Breast epithelium (tissue), 4 donors: ENCODE results near the gene PYGO2. TPM values are rescaled to one million over a fixed set of nuclear protein-coding genes. Genes with fewer than 3 reads are reported as not detected.
"Not testable (repeated sequence)": the region's sequence is repeated elsewhere in the genome, so short reads cannot be mapped to it uniquely, and the experiment has no call there.

Experiments used
- DNase-seq, 2 donors: peaks; one replicate each; pipeline ENCODE4 v3.0.0-alpha.2; 2019; ENCODE audit warnings: low spot score in 2 of 2
- H3K27ac ChIP-seq, 2 donors: fragments of 200-600 bp; sonication (generic) in 1 of 2; one replicate each; pipeline ENCODE4 v1.5.1; 2016 to 2019; ENCODE audit warnings: mild to moderate bottlenecking in 1 of 2
- H3K27me3 ChIP-seq, 2 donors: fragments of 200-600 bp; sonication (generic) in 1 of 2; one replicate each; pipeline versions ENCODE4 v1.5.1 to v1.6.0; 2017 to 2019; ENCODE audit warnings: control low read depth in 1 of 2, mild to moderate bottlenecking in 1 of 2
- H3K36me3 ChIP-seq: fragments of 200-600 bp; one replicate; pipeline ENCODE4 v1.5.1; 2019
- H3K4me1 ChIP-seq, 2 donors: fragments of 200-600 bp; sonication (generic); one replicate each; pipeline ENCODE4 v1.5.1; 2016 to 2019; ENCODE audit warnings: control low read depth in 1 of 2
- H3K4me3 ChIP-seq, 3 donors: fragments of 200-600 bp; sonication (generic); 1 replicate in 2 of 3; 2 replicates in 1 of 3; pipeline ENCODE4 v1.5.1; 2016 to 2019; ENCODE audit warnings: mild to moderate bottlenecking in 3 of 3, moderate library complexity in 2 of 3
- H3K9me3 ChIP-seq, 2 donors: fragments of 200-600 bp; sonication (generic) in 1 of 2; one replicate each; pipeline ENCODE4 v1.5.1; 2016 to 2019; ENCODE audit warnings: control low read depth in 1 of 2
- POLR2A ChIP-seq: fragments of 450-650 bp; IDR thresholded peaks from one replicate; pipeline ENCODE4 v1.6.1; 2016; ENCODE audit warnings: antibody characterized with exemption, mild to moderate bottlenecking, moderate library complexity
- POLR2AphosphoS5 ChIP-seq, 3 donors: sonication (generic); formaldehyde crosslinking; IDR thresholded peaks; one replicate each; pipeline ENCODE4 v1.6.1; 2017; ENCODE audit warnings: antibody characterized with exemption in 3 of 3
- intact Hi-C: fragments of 100-400 bp; cut with DNase I; formaldehyde crosslinking; loops from one replicate; pipeline ENCODE4 v1.15.1; 2023; ENCODE audit warnings: low total_unique reads
- total RNA-seq, 3 donors: library from RNA; depleted of rRNA; stranded (reverse); fragments of >200 nt; gene quantifications; one replicate each; pipeline ENCODE4 v1.1.0, GENCODE V29; 2016
- TF ChIP-seq, protein P1 (sequence below), 3 donors: fragments of 450-650 bp; IDR thresholded peaks; one replicate each; pipeline ENCODE4 v1.5.1; 2016 to 2017; ENCODE audit warnings: antibody characterized with exemption in 3 of 3, mild to moderate bottlenecking in 3 of 3, moderate library complexity in 3 of 3

The PYGO2 gene
- total RNA-seq, 3 donors from 2014 or later = 14.6 to 26.2 (median 20.3) TPM

DNA sequence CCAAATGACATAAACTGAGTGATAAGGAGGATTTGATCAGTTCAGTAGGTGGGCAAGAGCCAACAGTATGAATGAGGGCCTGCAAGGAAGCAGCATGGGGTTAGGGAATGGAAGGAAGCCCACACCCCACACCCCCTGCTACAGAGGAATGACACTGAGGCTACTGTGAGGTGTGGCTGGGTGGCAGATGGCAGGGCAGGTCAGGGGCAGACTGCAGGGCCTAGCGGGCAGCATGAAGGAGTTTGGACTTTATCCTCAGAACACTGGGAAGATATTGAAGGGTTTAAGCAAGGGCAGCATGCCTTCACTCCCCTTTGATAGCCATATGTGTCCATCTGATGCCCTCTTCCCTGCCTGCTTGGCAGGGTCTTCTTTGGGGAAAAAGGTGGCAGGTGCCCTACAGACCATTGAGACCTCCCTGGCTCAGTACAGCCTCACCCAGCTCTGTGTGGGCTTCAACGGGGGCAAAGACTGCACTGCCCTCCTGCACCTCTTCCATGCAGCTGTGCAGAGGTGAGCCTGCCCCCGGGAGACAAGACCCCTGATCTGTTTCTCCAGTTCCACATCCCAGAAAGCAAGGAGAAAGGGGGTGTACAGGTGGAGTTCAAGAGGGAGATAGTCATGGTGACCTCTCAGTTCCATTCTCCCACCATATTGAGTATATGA lies 27.7 kb upstream of the PYGO2 start:
- H3K27me3 ChIP-seq = no peaks in the 10 kb centered on the region
- TF ChIP-seq, protein P1, sequence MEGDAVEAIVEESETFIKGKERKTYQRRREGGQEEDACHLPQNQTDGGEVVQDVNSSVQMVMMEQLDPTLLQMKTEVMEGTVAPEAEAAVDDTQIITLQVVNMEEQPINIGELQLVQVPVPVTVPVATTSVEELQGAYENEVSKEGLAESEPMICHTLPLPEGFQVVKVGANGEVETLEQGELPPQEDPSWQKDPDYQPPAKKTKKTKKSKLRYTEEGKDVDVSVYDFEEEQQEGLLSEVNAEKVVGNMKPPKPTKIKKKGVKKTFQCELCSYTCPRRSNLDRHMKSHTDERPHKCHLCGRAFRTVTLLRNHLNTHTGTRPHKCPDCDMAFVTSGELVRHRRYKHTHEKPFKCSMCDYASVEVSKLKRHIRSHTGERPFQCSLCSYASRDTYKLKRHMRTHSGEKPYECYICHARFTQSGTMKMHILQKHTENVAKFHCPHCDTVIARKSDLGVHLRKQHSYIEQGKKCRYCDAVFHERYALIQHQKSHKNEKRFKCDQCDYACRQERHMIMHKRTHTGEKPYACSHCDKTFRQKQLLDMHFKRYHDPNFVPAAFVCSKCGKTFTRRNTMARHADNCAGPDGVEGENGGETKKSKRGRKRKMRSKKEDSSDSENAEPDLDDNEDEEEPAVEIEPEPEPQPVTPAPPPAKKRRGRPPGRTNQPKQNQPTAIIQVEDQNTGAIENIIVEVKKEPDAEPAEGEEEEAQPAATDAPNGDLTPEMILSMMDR (IDR thresholded peaks at IDR 0.05) = no peak
- TF ChIP-seq POLR2A (no peak), POLR2AphosphoS5 (IDR thresholded peaks at IDR 0.05) (no peak)
- no peaks in the 10 kb centered on the region for H3K4me1 ChIP-seq
- no peak overlapping the region for H3K27ac ChIP-seq
- no peaks in the 10 kb centered on the region for H3K36me3 ChIP-seq
- DNase-seq = no peak
- H3K9me3 ChIP-seq = no peaks in the 10 kb centered on the region
- H3K4me3 ChIP-seq = no peak overlapping the region
- intact Hi-C loops = loop anchor here (1.0 kb wide), 1 partner anchor 23 kb away; no protein-coding TSS in a partner anchor

DNA sequence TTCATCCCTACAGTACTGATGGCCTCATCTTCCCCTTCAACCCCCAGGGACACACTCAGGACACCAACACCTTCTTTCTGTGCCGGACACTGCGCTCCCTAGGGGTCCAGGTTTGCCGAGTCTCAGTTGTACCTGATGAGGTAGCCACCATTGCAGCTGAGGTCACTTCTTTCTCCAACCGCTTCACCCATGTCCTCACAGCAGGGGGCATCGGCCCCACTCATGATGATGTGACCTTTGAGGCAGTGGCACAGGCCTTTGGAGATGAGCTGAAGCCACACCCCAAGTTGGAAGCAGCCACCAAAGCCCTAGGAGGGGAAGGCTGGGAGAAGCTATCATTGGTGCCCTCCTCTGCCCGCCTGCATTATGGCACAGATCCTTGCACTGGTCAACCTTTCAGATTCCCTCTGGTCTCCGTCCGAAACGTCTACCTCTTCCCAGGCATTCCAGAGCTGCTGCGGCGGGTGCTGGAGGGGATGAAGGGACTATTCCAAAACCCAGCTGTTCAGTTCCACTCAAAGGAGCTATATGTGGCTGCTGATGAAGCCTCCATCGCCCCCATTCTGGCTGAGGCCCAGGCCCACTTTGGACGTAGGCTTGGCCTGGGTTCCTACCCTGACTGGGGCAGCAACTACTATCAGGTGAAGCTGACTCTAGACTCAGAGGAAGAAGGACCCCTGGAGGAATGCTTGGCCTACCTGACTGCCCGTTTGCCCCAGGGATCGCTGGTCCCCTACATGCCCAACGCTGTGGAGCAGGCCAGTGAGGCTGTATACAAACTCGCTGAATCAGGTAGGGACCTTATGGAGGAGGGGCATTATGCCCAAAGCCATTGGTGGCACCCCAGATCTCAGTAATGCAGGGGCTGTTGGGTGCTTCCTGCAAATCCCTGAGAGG lies 26.7 kb upstream of the PYGO2 start:
- H3K4me1 ChIP-seq = peaks cover 4 to 8% of the 10 kb centered on the region in 2 donors
- DNase-seq = no peak
- H3K27ac ChIP-seq = no peak overlapping the region

DNA sequence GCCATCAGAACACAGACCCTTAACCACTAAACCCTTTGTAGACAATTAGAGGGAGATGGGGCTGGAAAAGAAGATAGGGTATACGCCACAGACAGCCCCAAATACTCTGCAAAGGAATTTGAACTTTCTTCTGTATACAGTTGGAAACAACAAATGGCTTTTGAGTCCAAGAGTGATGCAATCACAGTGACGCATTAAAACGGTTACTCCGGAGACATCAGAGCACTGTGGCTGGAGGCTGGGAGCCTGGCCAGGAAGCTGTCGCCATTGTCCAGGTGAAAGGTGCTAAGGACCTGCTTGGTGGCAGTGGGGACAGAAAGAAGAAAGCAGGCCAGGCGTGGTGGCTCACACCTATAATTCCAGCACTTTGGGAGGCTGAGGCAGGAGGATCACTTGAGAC lies 25.7 kb upstream of the PYGO2 start:
- Histone ChIP-seq H3K36me3 (no peaks in the 10 kb centered on the region), H3K4me1 (peaks cover 4 to 12% of the 10 kb centered on the region in 2 donors), H3K27me3 (no peaks in the 10 kb centered on the region), H3K27ac (no peak overlapping the region), H3K4me3 (no peak overlapping the region), H3K9me3 (no peaks in the 10 kb centered on the region)
- TF ChIP-seq, protein P1 (IDR thresholded peaks at IDR 0.05) = no peak
- no peak for TF ChIP-seq POLR2AphosphoS5 (IDR thresholded peaks at IDR 0.05)
- no peak for DNase-seq
- intact Hi-C loops = loop anchor here (1.0 kb wide), 1 partner anchor 22 kb away; no protein-coding TSS in a partner anchor

More for the DNA sequence above, 26.7 kb upstream of the PYGO2 start:
- TF ChIP-seq POLR2AphosphoS5 (IDR thresholded peaks at IDR 0.05) = no peak
- TF ChIP-seq, protein P1 (IDR thresholded peaks at IDR 0.05) = no peak
- TF ChIP-seq POLR2A = no peak
- no peaks in the 10 kb centered on the region for H3K9me3 ChIP-seq
- no peaks in the 10 kb centered on the region for H3K27me3 ChIP-seq
- no peak overlapping the region for H3K4me3 ChIP-seq
- H3K36me3 ChIP-seq = no peaks in the 10 kb centered on the region
- intact Hi-C loops = no loop called here

DNA sequence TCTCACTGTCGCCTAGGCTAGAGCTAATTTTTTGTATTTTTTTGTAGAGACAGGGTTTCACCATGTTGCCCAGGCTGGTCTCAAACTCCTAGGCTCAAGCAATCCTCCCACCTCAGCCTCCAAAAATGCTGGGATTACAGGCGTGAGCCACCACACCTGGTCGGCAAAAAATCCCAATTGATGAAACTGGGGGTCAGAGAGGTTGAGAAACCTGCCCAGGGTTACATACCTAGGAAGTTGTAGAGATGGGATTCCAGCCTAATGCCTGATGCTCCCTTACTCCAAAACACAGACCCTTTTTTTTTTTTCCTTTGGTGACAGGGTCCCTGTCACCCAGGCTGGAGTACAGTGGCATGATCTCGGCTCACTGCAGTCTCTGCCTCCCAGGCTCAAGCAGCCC lies 25.2 kb upstream of the PYGO2 start:
- not testable (repeated sequence) for H3K36me3 ChIP-seq, H3K27ac ChIP-seq, DNase-seq, H3K9me3 ChIP-seq, H3K4me3 ChIP-seq, H3K27me3 ChIP-seq
- H3K4me1 ChIP-seq = peaks cover 4 to 14% of the 10 kb centered on the region in 2 donors
- intact Hi-C loops = loop anchor here (1.0 kb wide), 1 partner anchor 21 kb away; no protein-coding TSS in a partner anchor

DNA sequence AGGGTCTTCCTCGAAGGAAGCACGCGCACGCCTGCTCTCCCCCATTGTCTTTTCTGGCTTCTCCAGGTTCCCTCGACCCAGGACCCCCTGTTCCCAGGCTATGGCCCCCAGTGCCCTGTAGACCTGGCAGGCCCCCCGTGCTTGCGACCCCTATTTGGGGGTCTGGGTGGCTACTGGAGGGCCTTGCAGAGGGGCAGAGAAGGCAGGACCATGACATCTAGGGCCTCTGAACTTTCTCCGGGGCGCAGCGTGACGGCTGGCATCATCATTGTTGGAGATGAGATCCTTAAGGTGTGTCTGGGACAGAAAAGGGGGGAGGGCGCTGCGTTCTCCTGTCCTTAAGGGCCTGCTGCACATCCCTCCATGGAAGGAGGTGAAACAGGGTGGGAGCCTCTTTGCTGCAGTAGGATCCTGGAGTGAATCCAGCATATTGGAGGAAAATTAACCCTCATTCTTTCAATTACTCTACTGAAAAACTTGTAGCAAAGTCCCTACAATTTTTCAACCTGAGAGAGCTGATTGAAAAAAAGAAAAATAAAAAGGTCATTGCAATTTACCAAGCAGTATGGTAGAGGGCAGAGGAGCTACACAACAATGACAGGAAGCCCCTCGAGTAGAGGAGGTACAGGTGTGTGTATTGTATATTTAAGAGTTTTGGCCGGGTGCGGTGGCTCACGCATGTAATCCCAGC lies 22.3 kb upstream of the PYGO2 start:
- TF ChIP-seq POLR2AphosphoS5 (IDR thresholded peaks at IDR 0.05) (no peak), POLR2A (no peak)
- TF ChIP-seq, protein P1 (IDR thresholded peaks at IDR 0.05) = no peak
- H3K36me3 ChIP-seq = no peaks in the 10 kb centered on the region
- no peaks in the 10 kb centered on the region for H3K9me3 ChIP-seq
- H3K27ac ChIP-seq = peak overlapping the region; percentile 62 to 82
- no peak for DNase-seq
- H3K27me3 ChIP-seq = no peaks in the 10 kb centered on the region
- peaks cover 4 to 14% of the 10 kb centered on the region in 2 donors for H3K4me1 ChIP-seq
- intact Hi-C loops = no loop called here
- peak overlapping the region; percentile 56 to 78 (median 67) for H3K4me3 ChIP-seq
